Vagina (tissue), 2 donors: ENCODE data around the gene CLN6.

Experiments used
- POLR2A ChIP-seq, 2 donors: fragments of 450-650 bp; IDR thresholded peaks; one replicate each; pipeline ENCODE4 v1.6.1; 2017; ENCODE audit warnings: antibody characterized with exemption in 2 of 2, mild to moderate bottlenecking in 2 of 2, moderate library complexity in 2 of 2
- POLR2AphosphoS5 ChIP-seq, 2 donors: sonication (generic); formaldehyde crosslinking; IDR thresholded peaks; one replicate each; pipeline ENCODE4 v1.9.0; 2017; ENCODE audit warnings: antibody characterized with exemption in 2 of 2, mild to moderate bottlenecking in 2 of 2, low read depth in 1 of 2; ENCODE audit not compliant: insufficient read depth in 1 of 2
- TF ChIP-seq, protein P1 (sequence below), 3 experiments: fragments of 450-650 bp in 2 of 3; fragments of 200-600 bp in 1 of 3; sonication (generic) in 1 of 3; IDR thresholded peaks; one replicate each; pipeline ENCODE4 v1.5.1; 2017 to 2019; ENCODE audit warnings: antibody characterized with exemption in 3 of 3, mild to moderate bottlenecking in 2 of 3, moderate library complexity in 2 of 3

DNA sequence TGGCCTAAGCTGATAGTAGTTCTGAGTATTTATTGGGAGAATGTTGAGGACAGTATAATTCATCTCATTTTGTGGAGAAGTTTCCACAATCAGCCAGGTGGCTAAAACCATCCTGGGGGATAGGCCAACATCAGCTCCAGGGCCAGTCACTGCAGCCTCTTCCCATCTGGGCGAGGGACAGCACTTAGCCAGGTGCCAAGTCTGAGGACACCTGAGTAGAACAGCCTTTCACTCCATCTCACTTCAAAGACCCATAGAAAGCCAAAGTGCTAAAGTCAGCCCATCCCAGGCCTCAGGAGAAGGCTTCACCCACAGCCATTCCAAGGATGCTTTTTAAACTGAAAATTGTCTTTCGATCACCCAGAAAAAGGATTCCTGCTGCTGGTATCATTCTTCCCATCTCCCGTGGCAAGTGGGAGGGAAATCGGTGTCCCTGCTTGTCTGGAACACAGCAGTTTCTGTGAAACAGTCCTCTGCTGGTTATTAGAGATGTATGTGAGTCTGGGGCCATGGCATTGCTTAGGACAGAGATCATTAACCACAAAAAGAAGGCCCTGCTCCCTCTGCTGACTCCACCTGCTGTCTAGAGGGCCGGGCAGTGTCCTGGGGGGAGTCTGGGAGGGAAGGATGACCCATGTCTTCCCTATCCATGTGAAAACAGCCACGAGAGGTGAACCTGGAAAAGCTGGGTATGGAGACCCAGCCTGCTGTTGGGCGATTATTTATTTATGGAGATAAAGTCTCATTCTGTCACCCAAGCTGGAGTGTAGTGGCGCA, 34.0 kb downstream of the CLN6 start:
- TF ChIP-seq, protein P1, sequence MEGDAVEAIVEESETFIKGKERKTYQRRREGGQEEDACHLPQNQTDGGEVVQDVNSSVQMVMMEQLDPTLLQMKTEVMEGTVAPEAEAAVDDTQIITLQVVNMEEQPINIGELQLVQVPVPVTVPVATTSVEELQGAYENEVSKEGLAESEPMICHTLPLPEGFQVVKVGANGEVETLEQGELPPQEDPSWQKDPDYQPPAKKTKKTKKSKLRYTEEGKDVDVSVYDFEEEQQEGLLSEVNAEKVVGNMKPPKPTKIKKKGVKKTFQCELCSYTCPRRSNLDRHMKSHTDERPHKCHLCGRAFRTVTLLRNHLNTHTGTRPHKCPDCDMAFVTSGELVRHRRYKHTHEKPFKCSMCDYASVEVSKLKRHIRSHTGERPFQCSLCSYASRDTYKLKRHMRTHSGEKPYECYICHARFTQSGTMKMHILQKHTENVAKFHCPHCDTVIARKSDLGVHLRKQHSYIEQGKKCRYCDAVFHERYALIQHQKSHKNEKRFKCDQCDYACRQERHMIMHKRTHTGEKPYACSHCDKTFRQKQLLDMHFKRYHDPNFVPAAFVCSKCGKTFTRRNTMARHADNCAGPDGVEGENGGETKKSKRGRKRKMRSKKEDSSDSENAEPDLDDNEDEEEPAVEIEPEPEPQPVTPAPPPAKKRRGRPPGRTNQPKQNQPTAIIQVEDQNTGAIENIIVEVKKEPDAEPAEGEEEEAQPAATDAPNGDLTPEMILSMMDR (IDR thresholded peaks at IDR 0.05) = no peak
- TF ChIP-seq POLR2A (IDR thresholded peaks at IDR 0.05) (no peak), POLR2AphosphoS5 (IDR thresholded peaks at IDR 0.05; ENCODE audit: insufficient read depth in 1 of 2, low read depth in 1 of 2) (no peak)
